Loucy (cell line): ENCODE data around the gene ZBTB8A.
"Not testable (repeated sequence)": the region's sequence is repeated elsewhere in the genome, so short reads cannot be mapped to it uniquely, and the experiment has no call there.

Experiments
- H2AFZ ChIP-seq: fragments of 200-600 bp; sonication (generic); 2 replicates; pipeline ENCODE4 v1.6.0; 2016; ENCODE audit warnings: antibody characterized with exemption, mild to moderate bottlenecking, low read length, moderate library complexity
- H3F3A ChIP-seq: fragments of 200-600 bp; 2 replicates; pipeline ENCODE4 v1.6.0; 2016; ENCODE audit warnings: antibody characterized with exemption, low read depth, mild to moderate bottlenecking
- H3K27me3 ChIP-seq: fragments of 200-600 bp; sonication (generic); 2 replicates; pipeline ENCODE4 v1.6.1; 2014; ENCODE audit warnings: low read length, mild to moderate bottlenecking; ENCODE audit not compliant: insufficient read depth, poor library complexity, severe bottlenecking
- H3K36me3 ChIP-seq: fragments of 200-600 bp; sonication (generic); 2 replicates; pipeline ENCODE4 v1.6.1; 2016; ENCODE audit warnings: low read length; ENCODE audit not compliant: insufficient read depth
- H3K4me1 ChIP-seq: fragments of 200-600 bp; sonication (generic); 2 replicates; pipeline ENCODE4 v1.5.1; 2014; ENCODE audit warnings: low read length, mild to moderate bottlenecking; ENCODE audit not compliant: insufficient read depth, poor library complexity, severe bottlenecking
- H3K4me2 ChIP-seq: fragments of 200-600 bp; sonication (generic); 2 replicates; pipeline ENCODE4 v1.6.0; 2014; ENCODE audit warnings: antibody characterized with exemption, low read length, low read depth, mild to moderate bottlenecking; ENCODE audit not compliant: poor library complexity, severe bottlenecking
- H3K4me3 ChIP-seq: fragments of 200-600 bp; sonication (generic); 2 replicates; pipeline ENCODE4 v1.5.1; 2014; ENCODE audit warnings: low read length, mild to moderate bottlenecking, mixed read lengths; ENCODE audit not compliant: poor library complexity, severe bottlenecking
- H3K79me2 ChIP-seq: fragments of 200-600 bp; sonication (generic); 2 replicates; pipeline ENCODE4 v1.6.1; 2014; ENCODE audit warnings: low read length; ENCODE audit not compliant: insufficient read depth
- H3K9ac ChIP-seq: fragments of 200-600 bp; sonication (generic); 2 replicates; pipeline ENCODE4 v1.6.0; 2014; ENCODE audit warnings: mild to moderate bottlenecking, low read depth, low read length, moderate library complexity; ENCODE audit not compliant: poor library complexity, severe bottlenecking
- H3K9me2 ChIP-seq: fragments of 200-600 bp; sonication (generic); replicated peaks from 2 replicates; pipeline ENCODE4 v1.6.1; 2016; ENCODE audit warnings: low read depth, low read length, mixed read lengths
- H3K9me3 ChIP-seq: fragments of 200-600 bp; sonication (generic); 2 replicates; pipeline ENCODE4 v1.6.1; 2014; ENCODE audit warnings: mild to moderate bottlenecking, antibody characterized with exemption, low read length, low read depth; ENCODE audit not compliant: insufficient read depth
- H4K20me1 ChIP-seq: fragments of 200-600 bp; sonication (generic); 2 replicates; pipeline ENCODE4 v1.6.0; 2014; ENCODE audit warnings: antibody characterized with exemption, low read length, mild to moderate bottlenecking; ENCODE audit not compliant: insufficient read depth, poor library complexity, severe bottlenecking
- CTCF ChIP-seq: fragments of 200-600 bp; sonication (generic); conservative IDR thresholded peaks from 2 replicates; pipeline ENCODE4 v1.5.1; 2014; ENCODE audit warnings: mild to moderate bottlenecking, antibody characterized with exemption, low read length
- EZH2phosphoT487 ChIP-seq: fragments of 200-600 bp; IDR thresholded peaks from 2 replicates; pipeline ENCODE4 v1.6.1; 2018; ENCODE audit warnings: antibody characterized with exemption, mild to moderate bottlenecking, moderate library complexity, borderline replicate concordance

Gene ZBTB8A

GRCh38 chr1:32623775-32624174 lies 84.5 kb downstream of the ZBTB8A start:
- peaks cover 17% of the 10 kb centered on the region for H3K4me1 ChIP-seq
- no peaks in the 10 kb centered on the region for H3K9me2 ChIP-seq
- H3K9ac ChIP-seq: peak overlapping the region; percentile 45
- H3K4me3 ChIP-seq: no peak overlapping the region
- H3K79me2 ChIP-seq: no peaks in the 10 kb centered on the region
- peak overlapping the region; percentile 61 for H3K4me2 ChIP-seq
- no peaks in the 10 kb centered on the region; the same call in 1 of the 2 replicates for H3F3A ChIP-seq
- no peaks in the 10 kb centered on the region for H3K9me3 ChIP-seq
- no peaks in the 10 kb centered on the region for H4K20me1 ChIP-seq
- no peak overlapping the region for H2AFZ ChIP-seq
- H3K27me3 ChIP-seq: no peaks in the 10 kb centered on the region
- H3K36me3 ChIP-seq: peaks cover 5% of the 10 kb centered on the region; the same call in 1 of the 2 replicates
- TF ChIP-seq EZH2phosphoT487 (no peak), CTCF (no peak)

GRCh38 chr1:32626176-32626575 lies 86.9 kb downstream of the ZBTB8A start:
- H3K79me2 ChIP-seq: no peaks in the 10 kb centered on the region
- TF ChIP-seq EZH2phosphoT487: no peak
- TF ChIP-seq CTCF: no peak

GRCh38 chr1:32627596-32628162 lies 88.5 kb downstream of the ZBTB8A start:
- Histone ChIP-seq H2AFZ (no peak overlapping the region), H4K20me1 (no peaks in the 10 kb centered on the region), H3K36me3 (peaks cover 7% of the 10 kb centered on the region; the same call in 1 of the 2 replicates), H3K9me3 (no peaks in the 10 kb centered on the region), H3K4me1 (peaks cover 15% of the 10 kb centered on the region), H3K9ac (no peak overlapping the region), H3K79me2 (no peaks in the 10 kb centered on the region), H3F3A (no peaks in the 10 kb centered on the region; the same call in 1 of the 2 replicates), H3K27me3 (no peaks in the 10 kb centered on the region), H3K4me2 (no peak overlapping the region), H3K9me2 (no peaks in the 10 kb centered on the region), H3K4me3 (no peak overlapping the region)
- TF ChIP-seq EZH2phosphoT487: no peak
- no peak for TF ChIP-seq CTCF

More at GRCh38 chr1:32626176-32626575, 86.9 kb downstream of the ZBTB8A start:
- Histone ChIP-seq H3K27me3 (no peaks in the 10 kb centered on the region), H3K9me2 (no peaks in the 10 kb centered on the region), H3K9me3 (no peaks in the 10 kb centered on the region), H2AFZ (no peak overlapping the region), H3F3A (no peaks in the 10 kb centered on the region; the same call in 1 of the 2 replicates), H3K9ac (no peak overlapping the region), H3K4me3 (no peak overlapping the region), H4K20me1 (no peaks in the 10 kb centered on the region), H3K4me2 (no peak overlapping the region), H3K36me3 (peaks cover 5% of the 10 kb centered on the region; the same call in 1 of the 2 replicates), H3K4me1 (peaks cover 17% of the 10 kb centered on the region)

GRCh38 chr1:32630173-32630572 lies 90.9 kb downstream of the ZBTB8A start:
- not testable (repeated sequence) for H3K4me3 ChIP-seq, H3K9me2 ChIP-seq, H3F3A ChIP-seq, H3K9me3 ChIP-seq, H3K4me1 ChIP-seq, H4K20me1 ChIP-seq, H3K9ac ChIP-seq, H3K27me3 ChIP-seq, H3K4me2 ChIP-seq, H2AFZ ChIP-seq, H3K79me2 ChIP-seq
- peaks cover 17% of the 10 kb centered on the region; the same call in 1 of the 2 replicates for H3K36me3 ChIP-seq
